HL-60 (cell line): ENCODE measurements around the gene TNIK.

ENCODE experiments used
- DNase-seq, 2 experiments: peaks; one replicate each; pipeline ENCODE4 v3.0.0-alpha.2; 2010 to 2020; ENCODE audit warnings: low read depth in 1 of 2, low spot score in 1 of 2
- H3K27ac ChIP-seq: fragments of 250-450 bp; sonication (Bioruptor Pico); replicated peaks from 2 replicates; pipeline ENCODE4 v1.5.1; 2020; ENCODE audit warnings: mild to moderate bottlenecking, moderate library complexity
- H3K27me3 ChIP-seq: fragments of 250-450 bp; sonication (Bioruptor Pico); 2 replicates; pipeline ENCODE4 v1.5.1; 2021; ENCODE audit warnings: mild to moderate bottlenecking, moderate library complexity; ENCODE audit not compliant: insufficient read depth, poor library complexity, severe bottlenecking
- H3K4me3 ChIP-seq: replicated peaks from 2 replicates; pipeline ENCODE4 v1.5.1; 2011; ENCODE audit warnings: mild to moderate bottlenecking, control low read depth, low read length; ENCODE audit not compliant: insufficient read depth
- CTCF ChIP-seq: IDR thresholded peaks from one replicate; pipeline ENCODE4 v1.5.1; 2011; ENCODE audit warnings: low read length, control low read depth, inconsistent platforms; ENCODE audit not compliant: insufficient read depth
- GABPA ChIP-seq: IDR thresholded peaks from 2 replicates; pipeline ENCODE4 v1.6.1; 2012; ENCODE audit warnings: low read depth
- POLR2AphosphoS5 ChIP-seq: IDR thresholded peaks from 2 replicates; pipeline ENCODE4 v1.6.1; 2012; ENCODE audit warnings: low read depth
- SPI1 ChIP-seq: IDR thresholded peaks from 2 replicates; pipeline ENCODE4 v1.6.1; 2012; ENCODE audit warnings: low read depth, mild to moderate bottlenecking, borderline replicate concordance
- TF ChIP-seq, protein P1 (sequence below): IDR thresholded peaks from 2 replicates; pipeline ENCODE4 v1.6.1; 2012; ENCODE audit warnings: low read depth; ENCODE audit not compliant: insufficient replicate concordance

TNIK gene

DNA sequence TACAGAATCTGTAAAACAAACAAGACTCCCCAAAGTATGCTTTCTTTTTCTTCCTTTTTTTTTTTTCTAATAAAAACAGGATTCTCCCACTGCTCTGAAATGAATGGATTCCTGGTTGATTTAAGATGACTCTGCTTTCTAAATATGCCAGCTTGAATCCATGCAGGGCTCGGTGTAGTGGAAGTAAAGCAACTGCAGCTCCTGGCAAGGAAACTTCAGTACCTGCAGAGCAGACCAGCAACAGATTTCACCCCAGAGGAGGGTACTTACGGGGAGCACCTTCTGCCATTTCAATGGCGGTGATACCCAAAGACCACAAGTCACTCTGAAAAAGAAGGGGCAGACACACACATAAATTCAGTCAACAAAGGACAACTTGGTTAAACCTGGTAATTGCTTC lies 283.1 kb downstream of the TNIK start:
- H3K27ac ChIP-seq, result no peak overlapping the region
- no peaks in the 10 kb centered on the region for H3K27me3 ChIP-seq
- DNase-seq, result no peak
- no peak for TF ChIP-seq GABPA
- TF ChIP-seq POLR2AphosphoS5, result no peak
- TF ChIP-seq SPI1, result no peak
- TF ChIP-seq CTCF, result no peak
- no peak overlapping the region for H3K4me3 ChIP-seq

DNA sequence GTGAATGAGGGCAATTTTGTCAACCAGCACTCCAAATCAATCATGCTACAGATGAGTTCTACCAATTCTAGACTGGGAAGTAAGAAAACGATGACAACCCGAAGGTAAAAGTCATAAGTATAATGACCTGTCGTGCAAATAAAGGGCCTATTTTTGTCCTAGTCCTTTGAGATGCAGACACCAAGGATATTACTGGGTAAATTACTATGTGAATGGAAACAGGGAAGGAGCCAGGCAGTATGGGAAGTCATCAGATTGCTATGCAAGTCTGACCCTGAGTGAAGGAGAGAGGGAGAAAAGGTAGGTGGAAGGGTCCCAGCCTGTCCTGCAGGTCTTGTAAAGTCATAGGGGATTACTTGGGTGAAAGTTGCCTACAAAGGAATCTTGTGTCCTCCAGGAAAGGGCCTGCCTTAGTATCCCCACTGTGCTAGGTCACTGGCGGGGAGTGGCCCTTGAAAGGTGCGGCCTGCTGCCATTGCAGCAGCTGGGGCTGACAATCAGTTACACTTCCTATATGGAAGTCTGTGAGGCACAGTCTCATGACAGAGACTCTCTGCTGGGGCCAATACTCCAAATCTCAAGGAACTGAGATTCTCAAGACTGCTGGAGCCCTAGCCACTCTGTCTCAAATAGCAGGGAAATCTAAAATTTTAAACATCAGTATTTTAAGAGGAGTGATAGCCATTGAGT lies 283.8 kb downstream of the TNIK start:
- DNase-seq, result no peak
- no peak for TF ChIP-seq GABPA
- TF ChIP-seq, protein P1, sequence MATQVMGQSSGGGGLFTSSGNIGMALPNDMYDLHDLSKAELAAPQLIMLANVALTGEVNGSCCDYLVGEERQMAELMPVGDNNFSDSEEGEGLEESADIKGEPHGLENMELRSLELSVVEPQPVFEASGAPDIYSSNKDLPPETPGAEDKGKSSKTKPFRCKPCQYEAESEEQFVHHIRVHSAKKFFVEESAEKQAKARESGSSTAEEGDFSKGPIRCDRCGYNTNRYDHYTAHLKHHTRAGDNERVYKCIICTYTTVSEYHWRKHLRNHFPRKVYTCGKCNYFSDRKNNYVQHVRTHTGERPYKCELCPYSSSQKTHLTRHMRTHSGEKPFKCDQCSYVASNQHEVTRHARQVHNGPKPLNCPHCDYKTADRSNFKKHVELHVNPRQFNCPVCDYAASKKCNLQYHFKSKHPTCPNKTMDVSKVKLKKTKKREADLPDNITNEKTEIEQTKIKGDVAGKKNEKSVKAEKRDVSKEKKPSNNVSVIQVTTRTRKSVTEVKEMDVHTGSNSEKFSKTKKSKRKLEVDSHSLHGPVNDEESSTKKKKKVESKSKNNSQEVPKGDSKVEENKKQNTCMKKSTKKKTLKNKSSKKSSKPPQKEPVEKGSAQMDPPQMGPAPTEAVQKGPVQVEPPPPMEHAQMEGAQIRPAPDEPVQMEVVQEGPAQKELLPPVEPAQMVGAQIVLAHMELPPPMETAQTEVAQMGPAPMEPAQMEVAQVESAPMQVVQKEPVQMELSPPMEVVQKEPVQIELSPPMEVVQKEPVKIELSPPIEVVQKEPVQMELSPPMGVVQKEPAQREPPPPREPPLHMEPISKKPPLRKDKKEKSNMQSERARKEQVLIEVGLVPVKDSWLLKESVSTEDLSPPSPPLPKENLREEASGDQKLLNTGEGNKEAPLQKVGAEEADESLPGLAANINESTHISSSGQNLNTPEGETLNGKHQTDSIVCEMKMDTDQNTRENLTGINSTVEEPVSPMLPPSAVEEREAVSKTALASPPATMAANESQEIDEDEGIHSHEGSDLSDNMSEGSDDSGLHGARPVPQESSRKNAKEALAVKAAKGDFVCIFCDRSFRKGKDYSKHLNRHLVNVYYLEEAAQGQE, result no peak
- TF ChIP-seq SPI1, result no peak
- TF ChIP-seq POLR2AphosphoS5, result no peak
- TF ChIP-seq CTCF, result no peak
- no peak overlapping the region for H3K27ac ChIP-seq
- H3K27me3 ChIP-seq, result no peaks in the 10 kb centered on the region
- no peak overlapping the region for H3K4me3 ChIP-seq

DNA sequence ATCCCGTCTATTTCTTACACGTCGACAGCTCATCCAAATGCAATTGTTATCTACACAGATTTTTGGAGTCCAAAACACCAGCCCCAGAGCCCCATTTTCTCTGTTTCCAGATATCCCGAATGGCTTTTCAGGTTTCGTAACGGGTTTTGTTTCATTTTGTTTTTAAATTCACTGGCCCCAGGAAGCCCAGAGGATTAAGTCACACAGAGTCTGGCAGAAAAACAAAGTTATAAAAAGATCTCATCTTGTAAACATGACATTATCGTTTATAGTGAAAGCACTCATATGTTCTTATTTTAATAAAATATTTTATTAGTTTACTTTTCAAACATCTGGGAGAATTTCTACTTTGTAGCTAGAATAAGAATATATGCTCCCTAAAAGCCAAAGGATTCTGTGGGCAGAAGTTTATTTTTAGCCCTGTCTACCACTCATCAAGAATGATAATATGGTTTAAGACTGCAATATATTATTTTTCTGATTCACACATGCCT lies 284.4 kb downstream of the TNIK start:
- DNase-seq, result no peak

More for the DNA sequence above, 284.4 kb downstream of the TNIK start:
- Histone ChIP-seq H3K27me3 (no peaks in the 10 kb centered on the region), H3K27ac (no peak overlapping the region), H3K4me3 (no peak overlapping the region)
- no peak for TF ChIP-seq GABPA
- no peak for TF ChIP-seq SPI1
- TF ChIP-seq CTCF, result no peak
- TF ChIP-seq POLR2AphosphoS5, result no peak
- TF ChIP-seq, protein P1, result no peak
